ENCODE measurements around the gene LCE2C. TPM values are rescaled to one million over a fixed set of nuclear protein-coding genes. Genes with fewer than 3 reads are reported as not detected.
A peak's percentile ranks its signal among the peaks of the same experiment; 100 is the strongest.
"Not testable (repeated sequence)": the region's sequence is repeated elsewhere in the genome, so short reads cannot be mapped to it uniquely, and the experiment has no call there.

LCE2C gene
- total RNA-seq, 1 donor from 2014 or later: not detected

DNA sequence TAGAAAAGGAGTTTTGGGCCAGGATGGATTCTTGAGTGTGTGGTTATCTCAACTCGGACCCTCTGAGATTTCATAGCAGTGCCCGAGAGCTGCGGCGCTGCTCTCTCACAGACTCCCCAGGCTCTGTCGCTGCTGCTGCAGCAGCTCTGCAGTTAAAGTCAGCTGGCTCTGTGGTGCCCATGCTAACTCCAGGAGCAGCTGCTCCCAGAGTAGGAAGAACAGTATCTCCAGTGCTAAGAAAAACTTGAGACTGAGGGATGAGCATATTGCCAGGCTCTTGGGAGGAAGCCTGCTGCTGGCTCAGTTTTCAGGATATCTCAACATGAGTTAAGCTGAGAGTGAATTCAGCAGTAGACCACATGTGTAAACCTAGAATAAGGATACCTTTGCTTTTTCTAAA, 7.4 kb upstream of the LCE2C start:
- Histone ChIP-seq H3K36me3 (ENCODE audit: control insufficient read depth, insufficient read depth, low read length) (no peaks in the 10 kb centered on the region), H3K4me3 (ENCODE audit: low read depth, low read length) (no peak overlapping the region), H3K27me3 (ENCODE audit: control insufficient read depth, insufficient read depth, low read length) (peaks cover 3% of the 10 kb centered on the region)
- FAIRE-seq: no peak
- TF ChIP-seq CTCF (IDR thresholded peaks at IDR 0.05; ENCODE audit: insufficient read depth, low read length, severe bottlenecking): no peak
- no peak for DNase-seq (ENCODE audit: low read depth)

- no peak for TF ChIP-seq CTCF (IDR thresholded peaks at IDR 0.05; ENCODE audit: insufficient read depth, low read length, severe bottlenecking)
- no peak overlapping the region for H3K4me3 ChIP-seq (ENCODE audit: low read depth, low read length)
- no peaks in the 10 kb centered on the region for H3K36me3 ChIP-seq (ENCODE audit: control insufficient read depth, insufficient read depth, low read length)
- DNase-seq (ENCODE audit: low read depth) (peak; percentile 89), FAIRE-seq (no peak)
- peaks cover 2% of the 10 kb centered on the region for H3K27me3 ChIP-seq (ENCODE audit: control insufficient read depth, insufficient read depth, low read length)
These were observed 2.1 kb upstream of the LCE2C start for GRCh38 chr1:152673016-152673415.

GRCh38 chr1:152679459-152679858, 4.4 kb downstream of the LCE2C start:
- DNase-seq (ENCODE audit: low read depth): no peak
- H3K27me3 ChIP-seq (ENCODE audit: control insufficient read depth, insufficient read depth, low read length): peaks cover 21% of the 10 kb centered on the region
- H3K36me3 ChIP-seq (ENCODE audit: control insufficient read depth, insufficient read depth, low read length): no peaks in the 10 kb centered on the region
- no peak for FAIRE-seq
- TF ChIP-seq CTCF (IDR thresholded peaks at IDR 0.05; ENCODE audit: insufficient read depth, low read length, severe bottlenecking): no peak
- H3K4me3 ChIP-seq (ENCODE audit: low read depth, low read length): no peak overlapping the region

GRCh38 chr1:152681616-152682015, 6.5 kb downstream of the LCE2C start:
- H3K27me3 ChIP-seq (ENCODE audit: control insufficient read depth, insufficient read depth, low read length): peaks cover 21% of the 10 kb centered on the region
- H3K36me3 ChIP-seq (ENCODE audit: control insufficient read depth, insufficient read depth, low read length): no peaks in the 10 kb centered on the region
- no peak for DNase-seq (ENCODE audit: low read depth)
- no peak for FAIRE-seq
- no peak overlapping the region for H3K4me3 ChIP-seq (ENCODE audit: low read depth, low read length)
- no peak for TF ChIP-seq CTCF (IDR thresholded peaks at IDR 0.05; ENCODE audit: insufficient read depth, low read length, severe bottlenecking)

DNA sequence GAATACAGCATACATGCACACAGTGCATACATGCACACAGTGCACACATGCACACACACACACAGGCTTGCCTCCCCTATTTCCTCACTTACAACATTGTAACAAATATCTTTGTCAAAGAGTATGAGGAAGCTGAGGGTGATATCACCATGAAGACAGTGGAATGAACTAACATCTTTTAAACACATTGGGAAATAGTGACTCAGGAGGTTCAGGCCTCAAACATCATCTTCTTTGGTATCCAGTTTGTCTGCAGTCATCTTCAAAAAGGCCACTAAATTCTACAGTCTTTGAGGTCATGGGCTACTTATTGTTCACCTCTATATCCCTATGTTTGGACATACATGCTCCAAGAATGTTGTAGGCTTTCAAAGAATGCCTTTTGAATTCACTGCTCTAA, 8.8 kb downstream of the LCE2C start:
- no peaks in the 10 kb centered on the region for H3K36me3 ChIP-seq (ENCODE audit: control insufficient read depth, insufficient read depth, low read length)
- TF ChIP-seq CTCF (IDR thresholded peaks at IDR 0.05; ENCODE audit: insufficient read depth, low read length, severe bottlenecking): no peak
- H3K27me3 ChIP-seq (ENCODE audit: control insufficient read depth, insufficient read depth, low read length): peaks cover 16% of the 10 kb centered on the region
- H3K4me3 ChIP-seq (ENCODE audit: low read depth, low read length): no peak overlapping the region
- DNase-seq (ENCODE audit: low read depth) (peak; percentile 39), FAIRE-seq (no peak)

DNA sequence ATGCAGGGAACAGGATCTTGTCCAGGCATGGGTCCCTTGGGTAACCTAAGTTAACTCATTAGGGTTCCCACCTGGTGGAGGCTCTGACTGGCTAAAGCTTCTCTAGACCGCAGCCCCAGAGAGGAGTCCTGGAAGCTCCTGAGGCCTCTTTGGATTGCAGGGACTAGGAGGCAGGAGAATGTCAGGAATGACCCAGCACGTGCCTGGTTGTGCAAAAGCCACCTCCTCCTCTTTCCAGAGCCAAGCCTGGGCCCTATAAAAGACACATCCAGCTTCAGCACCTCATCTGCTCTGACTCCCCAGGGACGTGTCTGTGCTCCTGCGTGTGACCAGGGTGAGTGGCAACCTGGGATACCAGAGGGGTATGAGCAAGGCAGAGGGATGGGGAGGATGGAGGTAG, 10.7 kb downstream of the LCE2C start, which contains the start of gene LCE2B:
Gene LCE2B (plus strand): TSS at position 301 of the 400 bp plus-strand sequence. CDS start 721 bp downstream, outside the sequence.
- H3K4me3 ChIP-seq (ENCODE audit: low read depth, low read length); H3K27me3 ChIP-seq (ENCODE audit: control insufficient read depth, insufficient read depth, low read length); DNase-seq (ENCODE audit: low read depth); H3K36me3 ChIP-seq (ENCODE audit: control insufficient read depth, insufficient read depth, low read length); FAIRE-seq: not testable (repeated sequence)
